GM12865 (cell line): Measurements from ENCODE around the gene THSD4.

Source experiments
- DNase-seq: peaks from one replicate; pipeline ENCODE4 v3.0.0; 2010; ENCODE audit warnings: low read depth
- H3K4me3 ChIP-seq: 2 replicates; pipeline ENCODE4 v1.5.1; 2011; ENCODE audit warnings: mild to moderate bottlenecking, low read depth, low read length, control low read depth
- TF ChIP-seq, protein P1 (sequence below): IDR thresholded peaks from 2 replicates; pipeline ENCODE4 v1.5.1; 2011; ENCODE audit warnings: low read length, control low read depth, low read depth, inconsistent platforms; ENCODE audit not compliant: insufficient read depth; ENCODE audit errors: missing control alignments

The THSD4 gene

DNA sequence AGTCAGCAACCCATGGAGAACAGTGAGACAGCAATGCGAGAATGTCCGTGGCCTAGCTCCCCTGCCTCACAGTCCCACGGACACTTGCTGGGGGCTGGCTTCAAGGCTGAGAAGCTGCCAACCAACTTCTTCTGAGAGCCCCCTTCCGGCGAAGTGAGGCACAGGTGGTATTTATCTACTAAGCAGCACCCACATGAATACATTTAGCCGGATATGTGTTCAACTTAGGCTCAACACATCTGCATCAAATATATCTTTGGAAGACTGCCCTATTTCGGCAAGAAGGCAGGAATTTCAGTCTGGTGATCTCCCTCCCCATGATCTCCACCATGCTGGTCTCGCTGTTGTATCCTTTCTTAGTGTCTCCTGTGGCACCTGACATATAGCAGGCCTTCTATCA is 354.1 kb downstream of the THSD4 start:
- TF ChIP-seq, protein P1, sequence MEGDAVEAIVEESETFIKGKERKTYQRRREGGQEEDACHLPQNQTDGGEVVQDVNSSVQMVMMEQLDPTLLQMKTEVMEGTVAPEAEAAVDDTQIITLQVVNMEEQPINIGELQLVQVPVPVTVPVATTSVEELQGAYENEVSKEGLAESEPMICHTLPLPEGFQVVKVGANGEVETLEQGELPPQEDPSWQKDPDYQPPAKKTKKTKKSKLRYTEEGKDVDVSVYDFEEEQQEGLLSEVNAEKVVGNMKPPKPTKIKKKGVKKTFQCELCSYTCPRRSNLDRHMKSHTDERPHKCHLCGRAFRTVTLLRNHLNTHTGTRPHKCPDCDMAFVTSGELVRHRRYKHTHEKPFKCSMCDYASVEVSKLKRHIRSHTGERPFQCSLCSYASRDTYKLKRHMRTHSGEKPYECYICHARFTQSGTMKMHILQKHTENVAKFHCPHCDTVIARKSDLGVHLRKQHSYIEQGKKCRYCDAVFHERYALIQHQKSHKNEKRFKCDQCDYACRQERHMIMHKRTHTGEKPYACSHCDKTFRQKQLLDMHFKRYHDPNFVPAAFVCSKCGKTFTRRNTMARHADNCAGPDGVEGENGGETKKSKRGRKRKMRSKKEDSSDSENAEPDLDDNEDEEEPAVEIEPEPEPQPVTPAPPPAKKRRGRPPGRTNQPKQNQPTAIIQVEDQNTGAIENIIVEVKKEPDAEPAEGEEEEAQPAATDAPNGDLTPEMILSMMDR, result no peak
- DNase-seq, result no peak
- no peak overlapping the region for H3K4me3 ChIP-seq

DNA sequence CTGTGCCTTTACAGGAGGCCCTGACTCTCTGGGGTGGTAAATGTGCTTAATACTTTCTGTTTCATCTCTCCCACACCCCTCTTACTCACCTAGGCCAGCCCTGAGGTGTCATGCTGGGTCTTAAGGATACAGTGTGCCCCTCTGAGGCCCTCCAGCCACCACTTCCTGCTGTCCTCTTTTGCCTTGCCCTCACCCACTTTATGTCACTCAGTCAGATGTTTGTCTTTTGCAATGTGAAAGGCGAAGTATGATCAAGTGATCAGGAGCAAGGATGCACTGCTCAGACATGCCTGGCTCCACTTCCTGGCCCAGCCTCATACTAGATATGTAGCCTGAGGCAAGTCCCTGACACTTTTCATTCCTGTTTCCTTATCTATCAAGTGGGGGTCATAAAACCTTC is 356.1 kb downstream of the THSD4 start:
- TF ChIP-seq, protein P1, result no peak
- DNase-seq, result peak; percentile 69

DNA sequence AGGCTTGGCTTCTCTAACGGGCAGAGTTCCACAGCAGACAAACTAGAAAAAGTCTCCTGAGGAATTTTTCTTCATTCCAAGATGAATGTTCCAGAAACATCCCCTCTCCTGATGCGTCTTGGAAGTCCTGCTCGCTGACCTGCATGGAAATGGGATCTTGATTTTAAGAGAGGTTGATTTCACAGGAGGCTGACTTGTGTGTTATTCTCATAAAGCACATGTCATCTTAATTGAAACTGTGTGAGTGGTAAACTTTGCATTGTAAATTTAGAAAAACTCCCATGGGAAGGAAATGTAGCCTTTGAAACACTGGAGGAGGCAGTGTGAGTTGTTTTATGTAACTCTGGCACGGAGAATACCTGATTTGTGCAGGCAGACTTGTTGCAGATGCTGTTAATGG is 357.3 kb downstream of the THSD4 start:
- TF ChIP-seq, protein P1, result no peak
- H3K4me3 ChIP-seq, result no peak overlapping the region
- DNase-seq, result peak; percentile 20

More for the DNA sequence above, 356.1 kb downstream of the THSD4 start:
- H3K4me3 ChIP-seq, result no peak overlapping the region

DNA sequence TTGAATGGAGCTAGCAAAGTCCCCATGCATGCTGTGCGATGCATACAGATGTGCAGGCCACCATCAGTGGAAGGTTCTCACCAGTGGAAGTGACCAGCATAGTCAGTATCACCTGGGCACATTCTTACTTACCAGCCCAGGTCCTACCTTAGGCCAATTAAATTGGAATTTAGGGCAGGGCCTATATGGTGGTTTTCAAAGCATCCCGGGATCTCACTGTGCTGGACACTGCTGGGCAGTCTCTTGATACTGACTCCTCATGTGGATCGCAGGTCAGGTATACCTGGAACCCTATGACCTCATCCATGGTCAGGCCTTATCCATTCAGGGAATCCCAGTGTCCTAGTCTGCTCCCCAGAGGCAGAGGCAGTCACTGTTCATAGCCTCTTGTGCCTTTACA is 358.5 kb downstream of the THSD4 start:
- TF ChIP-seq, protein P1, result no peak
- DNase-seq, result no peak
- H3K4me3 ChIP-seq, result no peak overlapping the region

DNA sequence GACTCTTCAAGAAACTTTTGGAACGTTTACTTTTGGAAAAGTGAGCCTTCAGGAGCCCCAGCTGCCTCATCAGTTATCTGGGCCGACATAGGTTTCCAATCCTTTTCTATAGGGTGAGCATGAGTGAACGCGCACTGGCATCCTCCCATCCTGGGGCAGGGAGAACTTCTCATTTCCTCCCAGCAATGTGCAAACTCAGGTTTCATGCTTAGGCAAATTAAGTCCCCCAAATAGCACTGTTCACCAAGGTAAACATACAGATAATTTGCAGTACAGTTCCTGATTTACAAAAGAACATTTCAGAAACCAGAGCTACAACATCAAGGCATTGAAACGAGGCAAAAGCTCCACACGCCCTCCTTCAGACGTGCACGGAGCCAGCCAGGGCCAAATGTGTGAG is 361.6 kb downstream of the THSD4 start:
- TF ChIP-seq, protein P1, result no peak
- DNase-seq, result peak; percentile 67
- H3K4me3 ChIP-seq, result 0 out of 2 replicates have a peak overlapping the region, but pooled peaks have one; percentile 3

DNA sequence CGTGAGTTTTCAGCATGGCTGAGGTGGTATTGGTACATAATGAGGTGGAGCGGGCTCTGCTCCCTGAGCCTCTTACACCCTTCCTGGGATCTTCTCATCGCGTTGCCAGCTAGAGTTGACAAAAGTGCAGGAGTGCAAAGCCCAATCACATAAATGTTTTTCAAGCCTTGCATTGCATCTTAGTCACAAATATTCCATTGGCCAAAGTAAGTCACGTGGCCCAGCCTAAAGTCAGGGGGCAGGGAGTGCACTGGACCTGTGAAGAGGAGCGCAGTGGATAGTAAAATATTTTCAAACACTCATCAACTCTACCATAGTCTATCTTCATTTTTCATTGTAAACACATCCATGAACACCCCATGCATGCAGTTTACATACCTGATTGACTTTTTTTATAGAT is 365.3 kb downstream of the THSD4 start:
- DNase-seq, result no peak
- H3K4me3 ChIP-seq, result no peak overlapping the region
- TF ChIP-seq, protein P1, result no peak

DNA sequence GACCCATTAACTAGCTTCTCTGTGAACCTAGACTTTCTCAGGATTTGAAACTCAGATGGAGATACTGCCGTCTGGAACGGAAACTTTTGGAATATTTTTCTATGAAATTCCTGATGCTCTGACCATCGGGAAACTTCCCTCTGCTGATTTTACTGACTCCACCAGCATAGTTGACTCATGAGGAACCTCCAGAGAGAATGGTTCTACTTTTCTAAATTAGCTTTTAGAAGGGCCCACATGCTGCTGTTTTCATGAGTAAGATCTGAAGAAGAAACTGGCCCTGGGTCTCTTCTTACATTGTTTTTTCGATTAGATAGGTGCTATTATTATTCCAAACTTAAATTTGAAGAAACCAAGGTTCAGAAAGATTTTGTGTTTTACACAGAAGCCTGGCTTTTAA is 368.8 kb downstream of the THSD4 start:
- no peak for DNase-seq
- no peak overlapping the region for H3K4me3 ChIP-seq
- TF ChIP-seq, protein P1, result no peak
